Urothelium cell line (cell line): Measurements from ENCODE around the gene ZRANB1.

ENCODE experiments used
- DNase-seq: peaks from one replicate; pipeline ENCODE4 v3.0.0; 2011; ENCODE audit warnings: low spot score, mixed read lengths
- FAIRE-seq: peaks from 2 replicates; lab custom pipeline; 2011; peaks lifted over from hg19 to GRCh38; lab: Jason Lieb, UNC

The ZRANB1 gene

DNA sequence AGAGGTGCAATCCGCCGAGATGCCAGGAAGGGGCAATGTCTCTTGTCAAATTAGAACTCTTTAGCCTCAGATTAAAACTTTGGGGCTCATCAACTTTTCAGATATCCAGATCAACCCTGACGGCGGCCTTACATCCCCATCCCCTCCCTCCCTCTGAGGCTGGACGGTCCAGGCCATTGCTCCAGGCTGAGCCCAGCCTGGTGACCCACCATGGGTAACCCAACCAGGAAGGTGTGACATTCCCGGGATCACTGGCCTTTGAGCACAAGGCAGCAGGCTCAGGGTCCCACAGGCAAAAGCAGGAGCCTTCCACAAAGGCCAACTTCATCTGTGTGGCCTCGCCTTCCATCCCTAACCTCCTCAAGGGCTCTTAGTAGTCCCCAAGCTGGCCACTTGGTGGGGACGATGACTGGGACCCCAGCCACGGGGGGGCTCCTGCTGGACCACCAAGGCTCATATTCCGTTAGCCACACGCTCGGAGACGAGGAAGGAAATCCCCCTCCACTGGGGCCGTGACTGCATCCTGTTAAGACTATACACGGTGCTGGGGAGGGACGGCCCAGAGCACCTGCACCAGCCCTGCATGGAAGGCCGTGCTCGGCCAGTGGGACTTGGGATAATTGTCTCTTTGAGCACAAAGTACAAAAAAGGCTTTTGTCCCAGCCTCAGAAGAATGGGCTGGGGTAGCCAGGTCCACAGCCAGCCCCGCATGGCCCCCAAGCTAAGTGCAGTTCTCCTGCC lies 62.8 kb downstream of the ZRANB1 start:
- FAIRE-seq = no peak
- no peak for DNase-seq

DNA sequence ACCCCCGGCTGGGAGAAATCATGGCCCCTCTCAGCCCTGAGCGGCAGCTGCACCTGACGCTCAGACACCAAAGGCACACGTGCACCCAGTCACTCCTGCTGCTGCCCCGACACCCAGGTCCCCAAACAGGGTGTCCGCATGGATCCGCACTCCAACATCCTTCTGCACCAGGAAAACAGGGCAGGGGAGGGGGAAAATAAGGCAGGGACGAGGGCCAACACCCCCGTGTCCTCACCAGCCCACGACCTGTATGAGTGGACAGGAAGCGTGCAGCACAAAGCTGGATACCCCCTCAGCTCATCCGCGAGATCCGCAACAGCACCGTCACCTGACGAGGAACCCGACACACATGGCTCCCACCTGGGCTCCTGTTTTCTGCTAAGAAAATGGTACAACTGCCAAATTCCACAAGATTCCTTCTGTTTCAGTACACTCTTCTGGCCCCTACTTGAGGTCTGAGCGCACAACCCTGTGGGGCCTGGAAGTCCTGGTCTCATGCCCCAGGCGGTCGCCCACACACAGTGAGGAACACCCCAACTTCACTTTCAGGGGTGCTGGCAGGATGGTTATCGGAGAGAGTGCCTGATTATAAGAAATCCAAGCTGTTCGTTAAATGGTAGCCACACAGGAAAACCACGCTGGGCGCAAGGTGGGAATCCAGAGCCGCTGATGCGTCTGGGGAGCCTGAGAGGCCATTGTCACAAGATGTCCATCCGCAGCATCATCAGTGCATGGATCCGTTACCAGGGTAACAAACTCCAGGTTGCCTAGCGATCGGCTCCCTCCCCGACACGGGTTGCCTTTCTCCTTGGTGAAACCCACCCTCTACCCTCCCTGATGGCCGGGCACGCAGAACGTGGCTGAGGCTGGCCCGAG lies 63.6 kb downstream of the ZRANB1 start:
- DNase-seq (no peak), FAIRE-seq (no peak)

DNA sequence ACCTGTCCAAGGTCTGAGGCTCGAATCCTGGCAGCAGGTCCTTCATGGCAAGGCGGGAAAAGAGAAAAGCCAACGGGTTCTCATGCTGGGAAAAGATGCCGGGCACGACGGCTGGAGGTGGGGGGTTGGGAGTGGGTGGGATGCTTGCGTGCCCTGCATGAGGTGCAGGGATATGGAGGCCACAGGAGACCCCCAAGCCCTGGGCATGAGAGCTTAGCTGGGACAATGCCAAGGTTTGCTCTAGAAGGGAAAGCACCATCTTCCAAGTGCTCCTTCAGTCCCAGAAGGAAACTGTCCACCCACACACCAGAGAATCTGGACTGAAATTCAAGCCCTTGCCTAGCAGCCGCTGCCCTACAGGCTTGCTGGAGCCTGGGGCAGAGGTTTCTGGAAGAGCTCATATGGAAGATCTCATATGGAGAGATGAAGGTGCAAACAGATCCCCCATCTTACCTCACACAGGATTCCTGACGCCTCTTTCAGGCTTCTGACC lies 64.3 kb downstream of the ZRANB1 start:
- DNase-seq (no peak), FAIRE-seq (no peak)

DNA sequence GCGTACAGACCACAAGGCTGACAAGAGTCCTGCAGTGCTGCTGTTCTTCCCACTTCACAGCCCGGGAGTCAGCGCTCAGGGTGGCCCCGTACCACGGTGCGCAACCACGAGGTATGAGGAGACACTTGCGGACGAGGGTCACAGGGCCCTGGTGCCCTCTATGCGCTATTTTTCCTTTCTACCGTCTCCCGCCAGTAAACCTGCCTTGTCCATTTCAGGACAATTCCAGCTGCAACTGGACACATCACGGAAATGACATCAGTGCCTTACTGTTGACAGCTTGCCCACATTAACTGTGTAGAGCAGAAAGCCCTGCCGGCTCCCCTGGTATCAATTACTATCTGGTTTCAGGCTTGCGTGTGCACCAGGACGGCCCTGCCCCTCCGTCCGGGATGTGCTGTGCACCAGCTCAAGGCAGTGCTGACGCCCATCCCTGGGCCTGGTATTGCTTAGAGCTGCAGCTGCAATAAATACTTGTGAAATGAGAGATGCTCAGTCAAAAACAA lies 65.1 kb downstream of the ZRANB1 start:
- FAIRE-seq (no peak), DNase-seq (no peak)

DNA sequence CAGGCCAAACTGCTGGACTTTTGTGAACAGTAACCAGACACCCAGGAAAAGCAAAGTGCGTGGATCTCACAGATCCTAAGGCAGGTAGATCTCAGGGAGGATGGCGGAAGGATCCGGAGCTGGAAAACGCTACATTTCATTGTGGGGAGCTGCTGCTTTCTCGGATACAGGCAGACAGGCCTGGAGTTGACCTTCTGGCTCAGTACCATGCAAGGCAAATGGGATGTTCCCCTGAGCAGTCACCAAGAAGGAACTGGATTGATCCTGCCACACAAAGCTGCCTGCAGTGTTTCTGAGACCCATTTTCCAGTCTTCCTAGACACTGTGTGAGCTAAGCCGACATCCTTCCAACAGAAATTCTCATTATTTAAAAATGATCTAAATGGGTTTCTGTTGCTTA lies 65.5 kb downstream of the ZRANB1 start:
- DNase-seq = no peak
- no peak for FAIRE-seq

DNA sequence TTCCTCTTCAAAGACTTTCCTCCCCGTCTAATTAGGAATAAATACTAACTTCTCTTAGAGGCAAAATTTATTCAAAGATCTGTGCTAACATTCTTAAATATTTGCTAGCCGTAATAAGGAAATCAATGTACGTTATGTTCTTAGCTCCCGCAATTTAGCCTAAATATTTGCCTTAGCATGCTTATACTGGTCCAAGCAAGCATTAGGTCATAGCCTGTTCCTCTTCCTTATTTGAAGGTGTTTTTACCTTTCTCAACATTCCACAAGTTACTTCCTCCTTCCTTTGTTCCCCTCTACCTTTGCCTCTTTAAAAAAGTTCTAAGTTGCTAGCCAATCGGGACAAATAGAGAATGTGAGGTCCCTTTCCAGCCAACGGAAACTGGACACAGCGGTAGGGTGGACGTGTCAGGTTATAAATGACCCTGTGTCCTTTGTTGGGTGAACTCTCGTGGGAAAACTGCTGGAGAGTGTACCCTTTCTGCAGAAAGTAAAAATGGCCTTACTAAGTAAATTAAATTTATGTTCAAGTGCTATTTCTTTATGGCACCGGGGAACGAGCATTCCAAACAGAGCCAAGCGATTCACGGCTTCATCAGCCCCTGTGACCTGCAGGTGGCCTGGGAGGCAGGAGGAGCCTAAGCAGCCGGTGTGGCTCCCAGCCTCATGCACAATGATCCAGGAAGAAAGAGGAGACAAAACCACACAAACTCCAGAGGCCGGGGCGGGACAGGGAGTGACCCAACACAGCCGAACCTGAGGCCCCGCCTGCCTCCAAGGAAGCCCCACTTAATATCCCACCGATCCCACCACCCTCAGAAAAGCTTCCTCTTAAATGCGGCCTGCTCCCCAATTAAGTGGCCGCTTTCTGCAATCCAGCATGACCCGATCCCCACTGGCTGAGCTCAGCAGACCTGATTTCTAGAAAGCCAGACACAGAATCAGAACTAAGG lies 67.0 kb downstream of the ZRANB1 start:
- FAIRE-seq (no peak), DNase-seq (no peak)

DNA sequence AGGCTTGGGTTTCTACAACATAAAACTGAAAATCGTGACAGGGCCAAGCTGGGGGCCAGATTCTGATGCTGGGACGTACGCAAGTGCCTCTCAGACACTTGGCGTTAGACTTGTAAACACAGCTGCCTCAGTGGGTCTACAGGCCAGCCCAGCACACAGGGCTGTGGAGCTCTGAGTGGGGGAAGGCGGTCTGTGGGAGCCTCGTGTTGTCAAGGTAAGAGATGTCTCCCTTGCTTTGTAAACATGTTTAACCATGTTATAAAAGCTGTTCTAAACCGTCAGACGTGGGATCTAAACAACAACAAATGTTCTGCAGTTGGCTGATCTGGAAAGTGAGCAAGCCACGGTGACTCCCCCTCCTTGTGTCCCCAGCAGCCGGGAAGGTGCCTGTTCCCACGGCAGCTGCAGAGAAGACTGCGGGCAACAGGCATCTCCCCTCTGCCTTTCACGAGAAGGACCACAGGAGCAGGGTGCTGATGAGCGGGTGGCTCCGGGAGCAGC lies 67.8 kb downstream of the ZRANB1 start:
- FAIRE-seq (no peak), DNase-seq (no peak)

DNA sequence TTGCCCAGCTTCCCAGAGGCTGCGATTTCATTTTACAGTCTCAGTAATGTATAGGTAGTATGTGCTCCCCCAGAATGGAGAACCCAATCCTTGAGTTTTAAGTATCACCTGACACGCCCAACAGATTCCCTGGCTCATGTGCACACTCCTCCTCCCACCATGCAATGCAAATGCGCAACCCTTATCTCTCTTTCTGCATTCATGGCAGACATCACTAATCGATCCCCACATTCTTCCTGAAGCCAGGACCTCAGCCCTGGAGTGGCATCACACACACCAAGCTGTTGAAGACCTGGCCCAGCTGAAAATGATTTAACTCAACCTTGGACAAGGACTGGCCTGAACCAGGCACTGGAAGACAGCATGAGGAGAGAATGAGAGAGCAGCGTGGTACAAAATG lies 68.4 kb downstream of the ZRANB1 start:
- DNase-seq = no peak
- FAIRE-seq = no peak

DNA sequence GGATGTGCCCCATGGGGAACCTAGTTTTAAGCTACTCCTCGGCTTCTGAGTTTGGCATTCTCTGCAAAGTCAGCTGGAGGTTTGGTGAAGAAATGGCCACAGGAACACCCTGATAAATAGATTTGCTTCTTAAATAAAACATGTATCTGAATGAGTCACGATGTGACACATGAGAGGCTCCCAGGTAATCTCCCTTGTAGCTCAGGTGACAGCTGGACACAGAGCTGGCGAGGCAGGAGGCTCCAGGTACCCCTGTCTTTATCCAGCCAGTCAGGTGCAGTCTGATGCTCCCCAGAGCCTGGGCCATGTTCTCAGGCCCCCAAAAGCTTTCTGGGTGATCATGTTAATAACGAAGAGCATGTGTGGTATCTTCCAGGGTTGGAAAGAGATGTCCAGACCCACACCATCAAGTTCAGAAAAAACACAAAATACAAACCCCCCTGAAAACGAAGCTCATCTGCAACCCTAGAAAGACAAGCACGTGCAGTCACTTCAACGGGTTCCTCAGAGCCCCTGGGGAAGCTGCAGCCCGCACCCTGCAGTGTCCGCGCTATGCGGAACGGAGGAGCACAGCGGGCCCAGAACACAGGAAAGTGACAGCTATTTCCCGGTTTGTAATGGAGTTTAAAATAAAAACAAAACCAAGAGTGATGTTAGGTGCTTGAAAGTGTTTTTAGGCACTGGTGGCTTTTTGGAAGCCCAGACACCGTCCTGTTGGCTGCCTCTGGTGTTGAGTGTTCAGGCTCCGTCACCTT lies 69.4 kb downstream of the ZRANB1 start:
- no peak for DNase-seq
- no peak for FAIRE-seq

DNA sequence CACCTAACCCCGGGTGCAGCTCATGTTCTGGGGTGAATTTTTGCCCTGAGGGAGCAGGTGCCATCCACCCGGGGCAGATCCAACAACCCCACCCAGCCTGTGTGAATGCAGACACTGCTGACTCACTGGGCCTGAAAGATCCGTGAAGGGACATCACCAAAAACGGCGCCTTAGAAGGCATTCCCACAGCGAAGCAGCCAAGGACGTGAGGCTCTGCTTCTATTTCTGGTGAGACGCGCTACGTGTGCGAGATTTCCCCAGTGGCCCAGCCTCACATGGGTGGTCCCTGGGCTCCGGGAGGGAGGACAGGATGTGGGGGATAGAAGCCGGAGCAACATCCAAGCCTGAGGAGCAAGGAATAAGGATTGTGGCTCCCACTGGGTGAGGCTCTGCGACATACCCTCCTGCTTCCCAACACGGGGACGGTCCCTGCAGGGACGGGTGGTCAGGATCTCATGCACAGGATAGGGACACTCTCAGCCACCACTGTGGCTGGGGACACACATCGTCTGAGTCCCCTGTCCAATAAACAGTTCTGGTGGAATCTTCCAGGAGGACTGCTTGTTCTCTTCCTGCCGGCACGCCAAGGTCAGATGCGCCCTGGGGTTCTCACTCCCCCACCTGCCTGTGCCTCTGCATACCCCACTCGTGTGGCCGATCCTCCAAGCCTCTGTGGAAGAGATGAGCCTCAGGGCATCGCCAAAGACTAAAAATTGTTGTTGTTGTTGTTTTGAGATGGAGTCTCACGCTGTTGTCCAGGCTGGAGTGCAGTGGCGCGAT lies 70.2 kb downstream of the ZRANB1 start:
- no peak for FAIRE-seq

DNA sequence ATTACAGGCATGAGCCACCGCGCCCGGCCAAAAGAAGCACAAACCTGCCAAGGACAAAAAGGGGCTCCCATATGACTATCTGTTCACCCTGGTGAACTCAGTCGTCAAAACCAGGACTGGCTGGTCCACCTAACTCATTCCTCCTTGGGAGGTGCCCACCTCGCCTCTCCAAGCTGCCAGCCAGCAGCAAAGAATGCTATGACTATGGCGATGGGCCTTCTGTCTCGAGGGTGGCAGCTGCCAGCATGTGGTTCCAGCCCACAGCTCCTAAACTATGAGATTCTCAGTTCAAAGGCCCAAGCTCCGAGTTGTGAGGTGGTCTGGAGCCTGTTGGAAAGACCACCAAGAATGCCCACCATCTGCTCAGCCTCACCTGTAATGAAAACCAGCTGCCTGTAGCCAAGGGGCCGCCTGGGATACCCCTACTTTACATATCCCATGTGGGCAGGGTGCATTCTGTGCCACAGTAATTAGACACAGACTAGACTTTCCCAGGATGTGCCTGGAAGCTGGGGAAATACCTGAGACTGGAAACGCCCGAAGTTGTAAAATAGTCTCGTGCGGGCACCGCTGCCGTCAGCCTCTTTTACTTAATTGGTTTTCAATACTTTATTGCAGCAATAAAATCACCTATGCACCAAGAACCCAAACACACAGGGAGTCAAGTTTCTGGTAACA lies 71.1 kb downstream of the ZRANB1 start:
- DNase-seq = no peak
- no peak for FAIRE-seq

More for the DNA sequence above, 70.2 kb downstream of the ZRANB1 start:
- DNase-seq = no peak

DNA sequence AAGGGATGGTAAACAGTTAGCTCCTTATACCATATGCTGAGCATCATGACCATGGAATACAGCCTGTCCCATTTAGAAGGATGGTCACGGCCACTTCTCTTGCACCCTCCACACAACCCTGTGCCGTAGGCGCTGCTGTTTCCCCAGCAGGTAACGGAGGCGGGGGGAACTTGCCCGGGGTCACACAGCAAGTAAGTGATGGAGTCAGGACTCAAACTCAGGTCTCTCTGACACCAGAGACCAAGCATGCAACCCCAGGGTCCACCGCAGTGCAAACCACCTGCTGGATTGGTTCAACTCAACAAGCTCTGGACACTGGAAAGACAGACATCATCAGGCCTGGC lies 71.6 kb downstream of the ZRANB1 start:
- DNase-seq (no peak), FAIRE-seq (no peak)

DNA sequence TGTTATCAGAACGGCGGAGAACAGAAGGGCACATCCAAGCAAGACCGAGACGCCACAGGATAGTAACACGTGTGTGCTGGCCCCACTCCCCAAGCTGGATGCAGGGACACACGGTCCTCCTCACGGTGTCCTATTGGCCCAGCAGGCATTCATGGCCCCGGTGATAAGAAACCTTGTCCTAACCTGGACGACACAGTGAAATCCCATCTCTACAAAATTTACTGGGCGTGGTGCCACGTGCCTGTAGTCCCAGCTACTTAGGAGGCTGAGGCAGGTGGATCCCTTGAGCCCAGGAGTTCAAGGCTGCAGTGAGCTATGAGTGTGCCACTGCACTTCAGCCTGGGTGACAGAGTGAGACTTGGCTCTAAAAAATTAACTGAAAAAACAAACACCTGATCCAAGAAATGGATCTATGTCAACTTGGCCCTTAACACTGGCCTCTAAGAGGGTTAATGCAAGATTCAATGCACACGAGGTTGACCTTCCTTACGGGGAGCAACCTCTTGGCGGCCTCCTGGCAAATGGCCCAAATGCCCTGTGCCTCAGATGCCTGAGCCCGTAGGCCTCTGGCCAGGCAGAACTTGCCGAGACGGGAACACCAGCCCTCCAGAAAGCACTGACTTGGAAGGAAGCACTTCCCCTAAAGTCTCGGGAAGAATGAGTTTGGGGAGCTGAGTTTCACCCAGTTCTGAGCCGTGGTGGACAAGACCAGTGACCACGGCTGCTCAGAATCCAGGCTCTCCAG lies 72.3 kb downstream of the ZRANB1 start:
- no peak for DNase-seq
- FAIRE-seq = no peak

DNA sequence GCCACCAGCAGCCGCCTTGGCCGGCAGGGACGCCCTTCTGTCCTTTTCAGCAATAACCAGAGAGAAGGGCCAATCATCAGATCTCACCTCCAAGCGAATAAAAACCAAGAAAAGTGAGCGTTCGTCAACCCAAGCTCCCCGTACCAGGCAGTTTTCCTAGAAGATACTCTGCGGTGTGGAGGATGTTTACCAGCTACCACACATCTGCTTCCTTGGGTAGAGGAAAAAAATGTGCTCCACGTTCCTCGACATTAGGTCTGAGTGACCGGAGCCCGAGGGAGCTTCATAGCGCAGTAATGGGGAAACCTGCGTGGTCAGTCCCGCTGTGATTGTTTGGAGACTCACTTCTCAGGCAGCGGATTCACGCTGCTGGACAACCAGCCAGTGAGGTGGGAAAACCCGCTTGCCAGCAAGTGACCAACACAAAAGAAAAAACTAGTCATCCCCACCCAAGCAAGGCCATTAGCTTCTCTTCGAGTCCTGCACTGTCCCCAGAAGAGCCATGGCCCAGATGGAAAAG lies 73.0 kb downstream of the ZRANB1 start:
- no peak for FAIRE-seq
- DNase-seq = no peak

DNA sequence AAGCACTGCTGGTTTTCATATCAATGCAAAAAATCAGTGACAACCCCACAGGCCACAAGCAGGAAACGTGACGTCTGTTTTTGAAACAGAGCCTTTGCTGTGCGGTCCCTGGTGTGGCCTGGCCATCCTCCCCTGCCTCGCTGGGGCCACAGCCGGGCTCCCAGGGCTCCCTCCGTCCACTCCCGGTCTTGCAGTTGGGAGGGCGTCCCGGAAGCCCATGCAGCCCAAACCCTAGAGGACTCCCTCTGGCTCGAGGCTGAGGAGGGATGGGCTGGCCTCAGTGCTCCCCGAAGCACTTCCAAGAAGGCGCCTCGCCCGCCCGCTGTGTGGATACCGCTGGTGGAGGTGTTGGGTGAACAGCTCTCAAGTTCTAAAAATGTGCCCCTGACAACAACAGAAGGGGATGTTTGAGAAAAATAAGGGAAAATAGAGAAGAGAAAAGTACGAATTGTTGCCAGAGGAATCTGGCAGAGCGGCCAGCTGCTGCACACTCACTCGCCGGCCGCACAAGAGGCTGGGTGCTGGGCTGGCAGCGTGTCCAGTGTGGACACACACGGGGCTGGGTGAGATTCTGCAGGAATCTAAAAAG lies 73.5 kb downstream of the ZRANB1 start:
- FAIRE-seq (no peak), DNase-seq (no peak)

DNA sequence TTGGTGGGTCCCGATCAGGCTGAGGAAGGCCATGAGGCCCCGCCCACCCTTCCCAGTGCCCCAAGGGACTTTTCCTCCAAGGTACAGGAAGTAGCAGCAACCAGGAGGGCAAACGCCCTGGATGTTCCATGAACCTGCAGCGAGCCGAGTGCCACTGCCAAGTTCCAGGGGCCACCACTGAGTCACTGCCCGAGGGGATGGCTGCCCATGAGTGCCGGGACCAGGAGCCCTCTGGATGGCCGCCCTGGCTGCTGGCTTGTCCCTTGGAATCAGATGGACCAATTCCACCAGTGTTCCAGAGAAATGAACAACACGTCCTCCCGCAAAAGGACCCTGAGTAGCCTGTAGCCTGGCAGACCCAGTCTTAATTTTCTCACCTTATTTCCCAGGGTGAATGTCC lies 74.2 kb downstream of the ZRANB1 start:
- FAIRE-seq = no peak

DNA sequence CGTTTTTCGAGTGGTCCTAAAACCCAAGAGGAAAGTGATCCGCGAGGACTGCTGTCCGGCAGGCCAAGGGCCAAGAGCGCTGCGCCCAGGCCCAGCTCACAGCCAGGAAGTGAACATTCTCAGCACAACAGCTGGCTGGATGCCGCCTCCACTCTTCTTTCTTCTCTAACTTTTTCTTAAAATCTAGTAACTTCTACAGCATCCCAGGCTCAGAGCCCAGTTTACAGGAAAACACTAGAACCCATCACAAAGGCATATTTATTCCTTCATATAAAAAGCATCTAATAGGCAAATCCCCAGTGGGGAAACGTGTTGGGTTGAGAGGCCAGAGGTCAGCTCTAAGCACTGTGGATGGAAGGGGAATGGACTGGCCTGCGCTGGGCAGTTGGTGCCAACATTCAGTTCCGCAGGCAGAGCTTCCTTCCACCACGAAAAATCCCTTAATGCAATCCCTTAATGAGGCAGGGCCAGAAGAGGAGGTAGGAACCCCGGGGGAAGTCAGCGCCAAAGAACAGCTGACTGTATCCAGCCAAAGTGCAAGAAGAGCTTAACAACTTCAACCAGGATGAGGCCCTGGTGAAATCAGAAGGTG lies 74.8 kb downstream of the ZRANB1 start:
- DNase-seq = no peak
- no peak for FAIRE-seq

More for the DNA sequence above, 74.2 kb downstream of the ZRANB1 start:
- DNase-seq = no peak
